DND-41 (cell line): ENCODE measurements around the gene CDC42SE1.

Experiments
- CTCF ChIP-seq: IDR thresholded peaks from 2 replicates; pipeline ENCODE4 v1.5.1; 2012; ENCODE audit warnings: borderline replicate concordance, low read length, moderate library complexity, mild to moderate bottlenecking; ENCODE audit not compliant: poor library complexity, severe bottlenecking; ENCODE audit errors: extremely low read depth
- EZH2 ChIP-seq: IDR thresholded peaks from 3 replicates; pipeline ENCODE4 v1.6.1; 2012; ENCODE audit warnings: borderline replicate concordance, low read depth, mild to moderate bottlenecking, moderate library complexity, low read length, inconsistent platforms; ENCODE audit not compliant: severe bottlenecking

DNA sequence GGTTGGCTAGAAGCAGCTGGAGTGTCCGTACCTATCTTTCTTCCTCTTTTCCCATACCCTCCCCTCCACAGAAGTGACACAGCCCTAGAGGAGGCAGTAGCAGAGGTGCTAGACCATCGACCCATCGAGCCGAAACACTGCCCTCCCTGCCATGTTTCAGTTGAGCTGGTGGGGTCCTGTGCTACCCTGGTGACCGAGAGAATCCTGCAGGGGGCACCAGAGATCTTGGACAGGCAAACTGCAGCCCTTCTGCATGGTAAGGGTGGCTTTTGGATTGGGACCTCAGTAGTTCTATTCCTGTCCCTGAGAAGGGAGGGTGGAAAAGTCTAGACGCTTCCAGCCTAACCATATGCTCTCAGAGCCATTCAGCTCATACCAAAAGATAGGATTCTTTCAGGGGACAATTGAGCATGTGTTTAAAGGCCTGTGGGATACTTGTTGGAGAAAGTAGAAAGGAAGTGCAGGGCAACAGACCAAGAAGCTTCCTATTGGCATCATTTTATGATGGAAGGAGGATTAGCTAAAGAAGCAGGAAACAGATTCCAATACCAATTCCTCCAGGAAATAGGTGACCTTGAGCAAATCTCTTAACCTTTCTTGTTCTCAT, 34.8 kb downstream of the CDC42SE1 start:
- TF ChIP-seq CTCF (peak; percentile 91), EZH2 (no peak)
